Ramos (cell line): ENCODE data around the gene DYRK1A.

Experiments
- in situ Hi-C: fragments of 300-500 bp; cut with MboI; formaldehyde crosslinking; loops from one replicate; pipeline ENCODE4 v1.14.3; 2022; ENCODE audit warnings: low sequenced_read_pairs; ENCODE audit not compliant: unreplicated experiment

Gene DYRK1A

GRCh38 chr21:37364722-37365121, 1.9 kb upstream of the DYRK1A start:
- in situ Hi-C loops: no loop called here

GRCh38 chr21:37365517-37366481, 774 bp upstream of the DYRK1A start:
- in situ Hi-C loops: no loop called here

- in situ Hi-C loops: no loop called here
These were observed 746 bp downstream of the DYRK1A start for GRCh38 chr21:37367336-37367702.

- in situ Hi-C loops: no loop called here
These were observed 1.3 kb downstream of the DYRK1A start for GRCh38 chr21:37367703-37368540.

GRCh38 chr21:37368541-37369279, 2.1 kb downstream of the DYRK1A start:
- in situ Hi-C loops: no loop called here

GRCh38 chr21:37369307-37369854, 2.8 kb downstream of the DYRK1A start:
- in situ Hi-C loops: no loop called here

GRCh38 chr21:37370152-37371040, 3.8 kb downstream of the DYRK1A start:
- in situ Hi-C loops: no loop called here

GRCh38 chr21:37371041-37371397, 4.4 kb downstream of the DYRK1A start:
- in situ Hi-C loops: no loop called here

- in situ Hi-C loops: no loop called here
These were observed 5.7 kb downstream of the DYRK1A start for GRCh38 chr21:37372127-37372731.

- in situ Hi-C loops: no loop called here
These were observed 6.4 kb downstream of the DYRK1A start for GRCh38 chr21:37372951-37373350.

- in situ Hi-C loops: no loop called here
These were observed 7.0 kb downstream of the DYRK1A start for GRCh38 chr21:37373539-37373938.

GRCh38 chr21:37374027-37374426, 7.5 kb downstream of the DYRK1A start:
- in situ Hi-C loops: no loop called here

- in situ Hi-C loops: no loop called here
These were observed 9.4 kb downstream of the DYRK1A start for GRCh38 chr21:37375866-37376574.

GRCh38 chr21:37378700-37379139, 12.1 kb downstream of the DYRK1A start:
- in situ Hi-C loops: no loop called here

GRCh38 chr21:37380349-37381323, 14.1 kb downstream of the DYRK1A start:
- in situ Hi-C loops: no loop called here

- in situ Hi-C loops: no loop called here
These were observed 15.5 kb downstream of the DYRK1A start for GRCh38 chr21:37381883-37382585.
